Caco-2 (cell line): ENCODE data around the gene CYB5A. TPM values are rescaled to one million over a fixed set of nuclear protein-coding genes. Genes with fewer than 3 reads are reported as not detected.
A peak's percentile ranks its signal among the peaks of the same experiment; 100 is the strongest.

Source experiments
- BruUV-seq: library from RNA; stranded (reverse); fragments of 400-500 nt; replicated peaks from 2 replicates; lab custom pipeline; 2021; lab: Mats Ljungman, UMichigan
- CTCF ChIA-PET: fragments of 300-600 bp; sonication (Branson Sonifier 250); formaldehyde crosslinking; loops from one replicate; lab custom pipeline; 2022; ENCODE audit warnings: antibody characterized with exemption; lab: Charles Lee
- POLR2A ChIA-PET: fragments of 300-600 bp; sonication (Branson Sonifier 250); formaldehyde crosslinking; loops from one replicate; lab custom pipeline; 2022; ENCODE audit warnings: antibody characterized with exemption; lab: Charles Lee
- DNase-seq, 2 experiments: peaks; one replicate each; pipeline versions ENCODE4 v3.0.0 to v3.0.0-alpha.2; 2020 to 2022
- H3K27me3 ChIP-seq: replicated peaks from 2 replicates; pipeline ENCODE4 v1.6.0; 2011; ENCODE audit warnings: low read length; ENCODE audit not compliant: control insufficient read depth, insufficient read depth
- H3K36me3 ChIP-seq: 2 replicates; pipeline ENCODE4 v1.5.1; 2011; ENCODE audit warnings: low read length; ENCODE audit not compliant: control insufficient read depth, insufficient read depth
- H3K4me1 ChIP-seq: fragments of 250-450 bp; sonication (Bioruptor Pico); 2 replicates; pipeline ENCODE4 v1.5.1; 2020; ENCODE audit warnings: mild to moderate bottlenecking
- H3K4me3 ChIP-seq: 2 replicates; pipeline ENCODE4 v1.5.1; 2011; ENCODE audit warnings: low read depth, mild to moderate bottlenecking, control low read depth, low read length
- H3K9me3 ChIP-seq: fragments of 250-450 bp; sonication (Bioruptor Pico); 2 replicates; pipeline ENCODE4 v1.5.1; 2020; ENCODE audit warnings: mild to moderate bottlenecking, moderate library complexity
- H3K27ac Mint-ChIP-seq: one replicate; pipeline ENCODE4 v1.8.0; 2022; ENCODE audit warnings: mixed read lengths; ENCODE audit not compliant: unreplicated experiment
- H3K27me3 Mint-ChIP-seq: one replicate; pipeline ENCODE4 v1.8.0; 2022; ENCODE audit warnings: mixed read lengths; ENCODE audit not compliant: insufficient read depth, unreplicated experiment
- H3K36me3 Mint-ChIP-seq: one replicate; pipeline ENCODE4 v1.8.0; 2022; ENCODE audit warnings: mild to moderate bottlenecking, mixed read lengths; ENCODE audit not compliant: insufficient read depth, unreplicated experiment
- H3K4me1 Mint-ChIP-seq: one replicate; pipeline ENCODE4 v1.8.0; 2022; ENCODE audit warnings: low read depth, mixed read lengths; ENCODE audit not compliant: unreplicated experiment
- H3K4me3 Mint-ChIP-seq: one replicate; pipeline ENCODE4 v1.8.0; 2022; ENCODE audit warnings: mild to moderate bottlenecking, moderate library complexity, mixed read lengths; ENCODE audit not compliant: unreplicated experiment
- H3K9me3 Mint-ChIP-seq: one replicate; pipeline ENCODE4 v1.8.0; 2022; ENCODE audit warnings: mixed read lengths; ENCODE audit not compliant: unreplicated experiment
- intact Hi-C: fragments of 100-400 bp; cut with micrococcal nuclease; formaldehyde crosslinking; loops from one replicate; pipeline ENCODE4 v1.10.0; 2022; ENCODE audit not compliant: unreplicated experiment
- total RNA-seq: library from RNA; stranded (reverse); gene quantifications from 2 replicates; pipeline ENCODE4 v1.2.3, GENCODE V29; 2022
- TF ChIP-seq, protein P1 (sequence below), 2 experiments: fragments of 200-600 bp in 1 of 2; IDR thresholded peaks; 1 replicate in 1 of 2; 2 replicates in 1 of 2; pipeline versions ENCODE4 v1.5.1 to v1.8.0; 2011 to 2022; ENCODE audit warnings: antibody characterized with exemption in 1 of 2, control low read depth in 1 of 2, inconsistent platforms in 1 of 2, low read depth in 1 of 2, low read length in 1 of 2, mild to moderate bottlenecking in 1 of 2, moderate library complexity in 1 of 2; ENCODE audit not compliant: insufficient read depth in 1 of 2, severe bottlenecking in 1 of 2, unreplicated experiment in 1 of 2

CYB5A gene
- total RNA-seq, 1 experiment from 2014 or later: 103 TPM

DNA sequence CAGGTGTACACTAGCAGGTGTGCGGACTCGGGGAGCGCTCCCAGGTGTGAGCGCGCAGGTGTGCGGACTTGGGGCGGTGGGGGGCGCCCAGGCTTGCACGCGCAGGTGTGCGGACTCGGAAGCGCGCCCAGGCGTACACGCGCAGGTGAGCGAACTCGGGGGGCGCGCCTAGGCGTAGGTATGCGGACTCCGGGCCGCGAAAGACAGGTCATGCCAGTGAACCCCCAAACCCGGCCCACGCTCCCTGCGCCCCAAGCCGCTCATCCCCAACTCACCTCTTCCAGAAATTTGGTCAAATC lies 342 bp downstream of the CYB5A start:
- no peak for DNase-seq
- TF ChIP-seq, protein P1, sequence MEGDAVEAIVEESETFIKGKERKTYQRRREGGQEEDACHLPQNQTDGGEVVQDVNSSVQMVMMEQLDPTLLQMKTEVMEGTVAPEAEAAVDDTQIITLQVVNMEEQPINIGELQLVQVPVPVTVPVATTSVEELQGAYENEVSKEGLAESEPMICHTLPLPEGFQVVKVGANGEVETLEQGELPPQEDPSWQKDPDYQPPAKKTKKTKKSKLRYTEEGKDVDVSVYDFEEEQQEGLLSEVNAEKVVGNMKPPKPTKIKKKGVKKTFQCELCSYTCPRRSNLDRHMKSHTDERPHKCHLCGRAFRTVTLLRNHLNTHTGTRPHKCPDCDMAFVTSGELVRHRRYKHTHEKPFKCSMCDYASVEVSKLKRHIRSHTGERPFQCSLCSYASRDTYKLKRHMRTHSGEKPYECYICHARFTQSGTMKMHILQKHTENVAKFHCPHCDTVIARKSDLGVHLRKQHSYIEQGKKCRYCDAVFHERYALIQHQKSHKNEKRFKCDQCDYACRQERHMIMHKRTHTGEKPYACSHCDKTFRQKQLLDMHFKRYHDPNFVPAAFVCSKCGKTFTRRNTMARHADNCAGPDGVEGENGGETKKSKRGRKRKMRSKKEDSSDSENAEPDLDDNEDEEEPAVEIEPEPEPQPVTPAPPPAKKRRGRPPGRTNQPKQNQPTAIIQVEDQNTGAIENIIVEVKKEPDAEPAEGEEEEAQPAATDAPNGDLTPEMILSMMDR (IDR thresholded peaks at IDR 0.05; ENCODE audit: insufficient read depth in 1 of 2, low read depth in 1 of 2, low read length in 1 of 2, severe bottlenecking in 1 of 2, unreplicated experiment in 1 of 2): no peak
- no peaks in the 10 kb centered on the region for H3K36me3 ChIP-seq
- intact Hi-C loops: loop anchor here (1.0 to 2.0 kb wide), 2 partner anchors 39 to 49 kb away; no protein-coding TSS in a partner anchor
- H3K4me3 ChIP-seq: peak overlapping the region; percentile 58
- ChIA-PET CTCF (no interaction called here), POLR2A (no interaction called here)
- Mint-ChIP-seq H3K4me3 (peak overlapping the region; percentile 78), H3K9me3 (no peaks in the 10 kb centered on the region), H3K4me1 (peaks cover 10% of the 10 kb centered on the region), H3K27ac (peak overlapping the region; percentile 54), H3K27me3 (no peaks in the 10 kb centered on the region), H3K36me3 (peaks cover 18% of the 10 kb centered on the region)
- no peaks in the 10 kb centered on the region for H3K27me3 ChIP-seq
- H3K9me3 ChIP-seq: no peaks in the 10 kb centered on the region
- 0 out of 2 replicates have a peak, but pooled peaks cover 5% of the 10 kb centered on the region for H3K4me1 ChIP-seq
- BruUV-seq: no TSS peak

DNA sequence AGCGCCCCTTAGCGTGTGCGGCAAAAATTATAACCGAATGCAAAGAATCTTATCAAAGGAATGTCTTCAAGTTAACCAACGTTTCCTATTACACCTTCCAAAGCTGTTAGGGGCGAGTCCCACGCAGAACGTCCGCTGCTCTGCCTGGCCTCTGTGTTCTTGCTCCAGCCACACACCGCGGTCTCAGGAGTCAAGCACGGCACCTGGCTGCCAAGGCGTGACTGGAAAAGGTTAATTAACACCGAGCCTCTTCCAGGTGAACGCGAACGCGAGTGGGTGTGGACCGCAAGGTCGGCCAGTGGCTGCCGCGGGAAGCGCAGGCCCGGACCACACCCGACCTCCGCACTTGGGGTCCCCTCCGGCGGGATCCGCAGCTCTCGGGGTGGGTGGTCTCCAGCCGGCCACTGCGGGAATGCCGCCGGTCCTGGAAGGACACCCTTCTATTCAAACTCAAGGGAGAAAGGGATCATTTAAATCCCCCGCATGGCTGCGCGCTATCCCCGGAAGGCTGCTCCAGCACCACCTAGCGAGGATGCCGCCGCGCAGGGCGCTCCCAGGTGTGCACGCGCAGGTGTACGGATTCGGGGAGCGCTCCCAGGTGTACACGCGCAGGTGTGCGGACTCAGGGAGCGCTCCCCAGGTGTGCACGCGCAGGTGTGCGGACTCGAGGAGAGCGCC lies 830 bp downstream of the CYB5A start:
- no peaks in the 10 kb centered on the region; the same call in 1 of the 2 replicates for H3K36me3 ChIP-seq
- peak overlapping the region; percentile 54 for H3K27ac Mint-ChIP-seq
- H3K9me3 ChIP-seq: no peaks in the 10 kb centered on the region
- DNase-seq: peak; percentile 70 to 71
- H3K4me1 ChIP-seq: 0 out of 2 replicates have a peak, but pooled peaks cover 5% of the 10 kb centered on the region
- no peaks in the 10 kb centered on the region for H3K27me3 Mint-ChIP-seq
- ChIA-PET CTCF (interaction anchor here (1.2 kb wide), 1 partner anchor 51 kb away, joined by 3 read pairs; no protein-coding TSS in a partner anchor), POLR2A (no interaction called here)
- peak overlapping the region; percentile 58 for H3K4me3 ChIP-seq
- peak overlapping the region; percentile 78 for H3K4me3 Mint-ChIP-seq
- TF ChIP-seq, protein P1 (IDR thresholded peaks at IDR 0.05; ENCODE audit: insufficient read depth in 1 of 2, low read depth in 1 of 2, low read length in 1 of 2, severe bottlenecking in 1 of 2, unreplicated experiment in 1 of 2): peak in 1 of 2 experiments; percentile 58
- peaks cover 18% of the 10 kb centered on the region for H3K36me3 Mint-ChIP-seq
- BruUV-seq: TSS peak; percentile 30
- H3K9me3 Mint-ChIP-seq: no peaks in the 10 kb centered on the region
- intact Hi-C loops: loop anchor here (1.0 to 2.0 kb wide), 2 partner anchors 40 to 49 kb away; no protein-coding TSS in a partner anchor
- H3K4me1 Mint-ChIP-seq: peaks cover 10% of the 10 kb centered on the region
- no peaks in the 10 kb centered on the region for H3K27me3 ChIP-seq

DNA sequence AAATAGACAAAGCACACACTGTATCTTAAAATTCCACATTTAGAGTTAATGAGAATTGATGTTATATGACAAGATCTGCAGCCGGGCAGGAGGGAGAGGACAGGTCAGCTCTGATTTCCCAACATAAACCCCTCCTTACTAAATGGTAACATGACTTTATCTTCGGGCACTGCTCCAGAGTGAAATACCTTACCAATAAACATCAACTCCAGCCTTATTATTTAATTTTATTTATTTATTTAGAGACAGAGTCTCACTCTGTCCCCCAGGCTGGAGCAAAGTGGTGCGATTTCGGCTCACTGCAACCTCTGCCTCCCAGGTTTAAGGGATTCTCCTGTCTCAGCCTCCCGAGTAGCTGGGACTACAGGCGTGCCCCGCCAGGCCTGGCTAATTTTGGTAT lies 1.7 kb downstream of the CYB5A start:
- DNase-seq: no peak
- CTCF ChIA-PET: interaction anchor here (1.2 kb wide), 1 partner anchor 52 kb away, joined by 3 read pairs; no protein-coding TSS in a partner anchor
- Histone ChIP-seq H3K9me3 (no peaks in the 10 kb centered on the region), H3K27me3 (no peaks in the 10 kb centered on the region), H3K4me1 (0 out of 2 replicates have a peak, but pooled peaks cover 5% of the 10 kb centered on the region), H3K36me3 (no peaks in the 10 kb centered on the region; the same call in 1 of the 2 replicates), H3K4me3 (no peak overlapping the region)
- no TSS peak for BruUV-seq
- peaks cover 18% of the 10 kb centered on the region for H3K36me3 Mint-ChIP-seq
- peak overlapping the region; percentile 78 for H3K4me3 Mint-ChIP-seq
- H3K27ac Mint-ChIP-seq: no peak overlapping the region
- H3K4me1 Mint-ChIP-seq: peaks cover 10% of the 10 kb centered on the region
- POLR2A ChIA-PET: no interaction called here
- intact Hi-C loops: loop anchor here (2.0 kb wide), 1 partner anchor 41 kb away; no protein-coding TSS in a partner anchor
- TF ChIP-seq, protein P1 (IDR thresholded peaks at IDR 0.05; ENCODE audit: insufficient read depth in 1 of 2, low read depth in 1 of 2, low read length in 1 of 2, severe bottlenecking in 1 of 2, unreplicated experiment in 1 of 2): no peak
- H3K9me3 Mint-ChIP-seq: no peaks in the 10 kb centered on the region
- H3K27me3 Mint-ChIP-seq: no peaks in the 10 kb centered on the region
